Tibial nerve (tissue), 3 donors: ENCODE data around the gene PKP1.

Experiments
- CTCF ChIP-seq, 5 experiments: fragments of 200-600 bp in 3 of 5; fragments of 450-650 bp in 2 of 5; sonication (generic) in 3 of 5; IDR thresholded peaks; one replicate each; pipeline ENCODE4 v1.5.1; 2016 to 2019; ENCODE audit warnings: antibody characterized with exemption in 5 of 5, mild to moderate bottlenecking in 3 of 5, moderate library complexity in 2 of 5
- POLR2A ChIP-seq, 2 donors: fragments of 450-650 bp; IDR thresholded peaks; one replicate each; pipeline ENCODE4 v1.6.1; 2017; ENCODE audit warnings: antibody characterized with exemption in 2 of 2, mild to moderate bottlenecking in 2 of 2, moderate library complexity in 2 of 2

GRCh38 chr1:201282216-201282615 lies 1.1 kb upstream of the PKP1 start:
- TF ChIP-seq POLR2A (IDR thresholded peaks at IDR 0.05) (no peak), CTCF (IDR thresholded peaks at IDR 0.05) (no peak)
